ENCODE measurements around the gene CFAP47.

DNA sequence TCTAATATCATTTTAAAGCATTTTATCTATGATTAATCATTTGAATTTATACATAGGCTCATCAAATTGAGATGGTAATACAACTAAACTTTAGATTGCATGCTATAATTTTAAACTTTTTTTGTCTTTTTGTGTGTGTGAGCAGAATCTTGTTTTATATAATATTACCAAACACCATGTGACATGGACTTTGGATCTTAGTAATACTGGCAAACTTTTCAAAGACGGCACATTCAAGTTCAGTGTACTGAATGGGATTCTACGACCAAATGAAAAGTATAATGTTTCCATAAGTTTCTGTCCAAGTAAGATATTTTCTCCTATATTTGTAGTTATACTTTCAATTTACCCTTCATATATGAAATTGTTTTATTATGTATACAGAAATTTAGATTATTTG, 116.0 kb downstream of the CFAP47 start:
- TF ChIP-seq, protein P1, sequence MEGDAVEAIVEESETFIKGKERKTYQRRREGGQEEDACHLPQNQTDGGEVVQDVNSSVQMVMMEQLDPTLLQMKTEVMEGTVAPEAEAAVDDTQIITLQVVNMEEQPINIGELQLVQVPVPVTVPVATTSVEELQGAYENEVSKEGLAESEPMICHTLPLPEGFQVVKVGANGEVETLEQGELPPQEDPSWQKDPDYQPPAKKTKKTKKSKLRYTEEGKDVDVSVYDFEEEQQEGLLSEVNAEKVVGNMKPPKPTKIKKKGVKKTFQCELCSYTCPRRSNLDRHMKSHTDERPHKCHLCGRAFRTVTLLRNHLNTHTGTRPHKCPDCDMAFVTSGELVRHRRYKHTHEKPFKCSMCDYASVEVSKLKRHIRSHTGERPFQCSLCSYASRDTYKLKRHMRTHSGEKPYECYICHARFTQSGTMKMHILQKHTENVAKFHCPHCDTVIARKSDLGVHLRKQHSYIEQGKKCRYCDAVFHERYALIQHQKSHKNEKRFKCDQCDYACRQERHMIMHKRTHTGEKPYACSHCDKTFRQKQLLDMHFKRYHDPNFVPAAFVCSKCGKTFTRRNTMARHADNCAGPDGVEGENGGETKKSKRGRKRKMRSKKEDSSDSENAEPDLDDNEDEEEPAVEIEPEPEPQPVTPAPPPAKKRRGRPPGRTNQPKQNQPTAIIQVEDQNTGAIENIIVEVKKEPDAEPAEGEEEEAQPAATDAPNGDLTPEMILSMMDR (IDR thresholded peaks at IDR 0.05), result no peak
- TF ChIP-seq POLR2A (IDR thresholded peaks at IDR 0.05), result no peak

Data from Peyer's patch (tissue), 4 donors.